AG10803 (cell line): Measurements from ENCODE around the gene ZNRF2.

Experiments used
- DNase-seq: peaks from one replicate; pipeline ENCODE4 v3.0.0; 2010; ENCODE audit warnings: low read depth
- H3K4me3 ChIP-seq: 2 replicates; pipeline ENCODE4 v1.5.1; 2011; ENCODE audit warnings: mild to moderate bottlenecking, low read length, control low read depth
- TF ChIP-seq, protein P1 (sequence below): conservative IDR thresholded peaks from 2 replicates; pipeline ENCODE4 v1.5.1; 2011; ENCODE audit warnings: mild to moderate bottlenecking, low read length, control low read depth, inconsistent platforms

Gene ZNRF2

GRCh38 chr7:30344513-30344912, 60.1 kb downstream of the ZNRF2 start:
- H3K4me3 ChIP-seq: no peak overlapping the region
- TF ChIP-seq, protein P1, sequence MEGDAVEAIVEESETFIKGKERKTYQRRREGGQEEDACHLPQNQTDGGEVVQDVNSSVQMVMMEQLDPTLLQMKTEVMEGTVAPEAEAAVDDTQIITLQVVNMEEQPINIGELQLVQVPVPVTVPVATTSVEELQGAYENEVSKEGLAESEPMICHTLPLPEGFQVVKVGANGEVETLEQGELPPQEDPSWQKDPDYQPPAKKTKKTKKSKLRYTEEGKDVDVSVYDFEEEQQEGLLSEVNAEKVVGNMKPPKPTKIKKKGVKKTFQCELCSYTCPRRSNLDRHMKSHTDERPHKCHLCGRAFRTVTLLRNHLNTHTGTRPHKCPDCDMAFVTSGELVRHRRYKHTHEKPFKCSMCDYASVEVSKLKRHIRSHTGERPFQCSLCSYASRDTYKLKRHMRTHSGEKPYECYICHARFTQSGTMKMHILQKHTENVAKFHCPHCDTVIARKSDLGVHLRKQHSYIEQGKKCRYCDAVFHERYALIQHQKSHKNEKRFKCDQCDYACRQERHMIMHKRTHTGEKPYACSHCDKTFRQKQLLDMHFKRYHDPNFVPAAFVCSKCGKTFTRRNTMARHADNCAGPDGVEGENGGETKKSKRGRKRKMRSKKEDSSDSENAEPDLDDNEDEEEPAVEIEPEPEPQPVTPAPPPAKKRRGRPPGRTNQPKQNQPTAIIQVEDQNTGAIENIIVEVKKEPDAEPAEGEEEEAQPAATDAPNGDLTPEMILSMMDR: no peak
- DNase-seq: no peak

DNA sequence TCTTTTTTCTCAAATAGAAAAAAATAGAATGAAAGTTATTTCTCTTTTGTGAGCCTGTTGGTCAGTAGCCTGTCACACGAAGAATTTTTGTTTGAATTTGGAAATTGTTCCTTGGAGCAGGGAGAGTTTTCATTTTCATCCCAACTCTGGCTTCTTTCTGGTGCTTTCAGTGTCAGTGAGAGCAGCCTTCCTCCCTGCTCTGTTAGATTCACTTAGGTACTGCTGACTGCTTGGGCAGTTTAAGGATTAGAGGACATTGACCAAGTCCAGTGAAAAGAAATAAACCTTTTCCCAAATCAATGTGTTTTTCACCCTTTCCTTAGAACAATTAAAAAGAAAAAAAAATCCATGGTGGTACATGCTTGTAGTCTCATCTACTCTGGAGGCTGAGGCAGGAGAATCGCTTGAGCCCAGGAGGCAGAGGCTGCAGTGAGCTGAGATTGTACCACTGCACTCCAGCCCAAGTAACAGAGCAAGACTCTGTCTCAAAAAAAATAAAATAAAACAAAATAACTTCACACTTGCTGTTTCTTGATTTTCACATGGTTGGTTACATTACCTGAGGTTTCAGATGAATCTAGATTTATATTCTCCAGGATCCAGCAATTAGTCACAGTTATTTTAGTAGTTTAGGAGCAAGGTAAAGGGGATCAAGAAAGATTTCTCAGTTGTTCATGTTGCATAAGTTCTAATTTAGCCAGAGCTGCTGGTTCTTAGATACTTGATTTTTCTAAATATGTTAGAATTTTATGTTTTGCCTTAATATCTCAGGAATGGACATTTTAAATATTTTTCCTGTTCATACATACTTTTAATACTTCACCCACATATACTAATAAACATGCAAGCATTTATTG, 63.1 kb downstream of the ZNRF2 start:
- TF ChIP-seq, protein P1: no peak

DNA sequence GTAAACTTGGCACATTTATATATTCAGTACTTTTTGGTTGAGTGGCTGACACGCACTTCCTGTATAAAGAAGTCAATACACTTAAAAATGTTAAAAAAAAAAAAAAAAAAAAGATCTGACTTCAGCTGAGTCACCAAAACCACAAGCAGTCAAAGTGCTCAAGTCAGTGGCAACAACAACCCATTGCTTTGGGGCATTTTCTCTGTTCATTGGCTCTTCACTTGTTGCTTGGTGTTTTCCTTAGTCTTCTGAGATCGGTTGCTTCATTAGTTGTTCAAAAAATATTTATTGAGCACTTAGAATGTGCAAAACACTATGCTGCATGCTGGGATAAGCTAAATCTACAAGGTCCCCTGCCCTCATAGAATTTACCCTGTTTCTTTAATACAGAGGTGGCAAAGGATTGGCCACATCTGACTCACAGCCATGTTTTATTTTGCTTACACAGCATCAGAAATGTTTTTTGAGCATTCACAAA, 63.7 kb downstream of the ZNRF2 start:
- TF ChIP-seq, protein P1: no peak
- DNase-seq: peak; percentile 94
- no peak overlapping the region for H3K4me3 ChIP-seq

More for the DNA sequence above, 63.1 kb downstream of the ZNRF2 start:
- no peak overlapping the region for H3K4me3 ChIP-seq
- DNase-seq: no peak

- H3K4me3 ChIP-seq: no peak overlapping the region
Observed at GRCh38 chr7:30349170-30349569, 64.8 kb downstream of the ZNRF2 start.

GRCh38 chr7:30349816-30350215, 65.4 kb downstream of the ZNRF2 start:
- TF ChIP-seq, protein P1: no peak
- DNase-seq: no peak
- H3K4me3 ChIP-seq: no peak overlapping the region

More at GRCh38 chr7:30349170-30349569, 64.8 kb downstream of the ZNRF2 start:
- no peak for DNase-seq
- TF ChIP-seq, protein P1: no peak

- no peak overlapping the region for H3K4me3 ChIP-seq
- no peak for DNase-seq
- TF ChIP-seq, protein P1: no peak
Observed at GRCh38 chr7:30351286-30351685, 66.9 kb downstream of the ZNRF2 start.

GRCh38 chr7:30351724-30352123, 67.3 kb downstream of the ZNRF2 start:
- TF ChIP-seq, protein P1: no peak
- no peak overlapping the region for H3K4me3 ChIP-seq
- DNase-seq: no peak
